ENCODE data around the gene CMSS1.

- TF ChIP-seq POLR2A (IDR thresholded peaks at IDR 0.05; ENCODE audit: low read depth, low read length), result no peak
- no peak for TF ChIP-seq POLR2AphosphoS5 (IDR thresholded peaks at IDR 0.05; ENCODE audit: low read depth, low read length)
- no peak for TF ChIP-seq TAF1 (IDR thresholded peaks at IDR 0.05; ENCODE audit: borderline replicate concordance, low read depth, low read length)
Observed at GRCh38 chr3:99858469-99858868, 40.8 kb downstream of the CMSS1 start.
